ENCODE results near the gene CSMD2. TPM values are rescaled to one million over a fixed set of nuclear protein-coding genes. Genes with fewer than 3 reads are reported as not detected.
A peak's percentile ranks its signal among the peaks of the same experiment; 100 is the strongest.

CSMD2 gene
- total RNA-seq, 4 donors from 2014 or later: 0.09 to 0.20 TPM; not detected in 2

DNA sequence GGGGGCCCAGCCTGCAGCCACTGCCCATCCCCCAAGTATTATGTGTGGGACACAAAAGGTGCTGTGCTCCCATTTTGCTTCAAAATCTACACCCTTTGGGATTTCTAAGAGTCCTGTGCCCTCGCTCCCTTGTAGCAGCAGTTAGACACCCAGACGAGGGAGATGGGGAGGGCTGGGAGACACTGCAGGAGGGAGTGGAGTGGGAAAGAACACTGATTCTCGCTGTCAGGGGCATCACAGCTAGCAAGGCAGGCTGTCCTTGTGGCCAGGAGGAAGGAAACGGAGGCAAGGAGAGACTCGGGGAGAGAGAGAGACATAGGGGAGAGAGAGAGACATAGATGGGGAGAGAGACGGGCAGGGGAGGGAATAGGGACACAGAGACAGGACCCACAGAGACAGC lies 38.5 kb downstream of the CSMD2 start:
- Histone ChIP-seq H3K4me3 (no peak overlapping the region), H3K27me3 (peaks cover 0 to 3% (median 0%) of the 10 kb centered on the region in 3 donors), H3K27ac (no peak overlapping the region), H3K4me1 (no peaks in the 10 kb centered on the region), H3K9me3 (no peaks in the 10 kb centered on the region), H3K36me3 (no peaks in the 10 kb centered on the region)
- no peak for ATAC-seq
- no peak for TF ChIP-seq POLR2A (IDR thresholded peaks at IDR 0.05)
- TF ChIP-seq, protein P1, sequence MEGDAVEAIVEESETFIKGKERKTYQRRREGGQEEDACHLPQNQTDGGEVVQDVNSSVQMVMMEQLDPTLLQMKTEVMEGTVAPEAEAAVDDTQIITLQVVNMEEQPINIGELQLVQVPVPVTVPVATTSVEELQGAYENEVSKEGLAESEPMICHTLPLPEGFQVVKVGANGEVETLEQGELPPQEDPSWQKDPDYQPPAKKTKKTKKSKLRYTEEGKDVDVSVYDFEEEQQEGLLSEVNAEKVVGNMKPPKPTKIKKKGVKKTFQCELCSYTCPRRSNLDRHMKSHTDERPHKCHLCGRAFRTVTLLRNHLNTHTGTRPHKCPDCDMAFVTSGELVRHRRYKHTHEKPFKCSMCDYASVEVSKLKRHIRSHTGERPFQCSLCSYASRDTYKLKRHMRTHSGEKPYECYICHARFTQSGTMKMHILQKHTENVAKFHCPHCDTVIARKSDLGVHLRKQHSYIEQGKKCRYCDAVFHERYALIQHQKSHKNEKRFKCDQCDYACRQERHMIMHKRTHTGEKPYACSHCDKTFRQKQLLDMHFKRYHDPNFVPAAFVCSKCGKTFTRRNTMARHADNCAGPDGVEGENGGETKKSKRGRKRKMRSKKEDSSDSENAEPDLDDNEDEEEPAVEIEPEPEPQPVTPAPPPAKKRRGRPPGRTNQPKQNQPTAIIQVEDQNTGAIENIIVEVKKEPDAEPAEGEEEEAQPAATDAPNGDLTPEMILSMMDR (IDR thresholded peaks at IDR 0.05 in 4 of 5, conservative IDR thresholded peaks at IDR 0.05 in 1 of 5): no peak
- intact Hi-C loops (cut with DNase I; ENCODE audit: low total_unique reads) (no loop called here), in situ Hi-C loops (cut with MboI; ENCODE audit: low sequenced_read_pairs in 4 of 4) (no loop called here)
- DNase-seq: no peak

DNA sequence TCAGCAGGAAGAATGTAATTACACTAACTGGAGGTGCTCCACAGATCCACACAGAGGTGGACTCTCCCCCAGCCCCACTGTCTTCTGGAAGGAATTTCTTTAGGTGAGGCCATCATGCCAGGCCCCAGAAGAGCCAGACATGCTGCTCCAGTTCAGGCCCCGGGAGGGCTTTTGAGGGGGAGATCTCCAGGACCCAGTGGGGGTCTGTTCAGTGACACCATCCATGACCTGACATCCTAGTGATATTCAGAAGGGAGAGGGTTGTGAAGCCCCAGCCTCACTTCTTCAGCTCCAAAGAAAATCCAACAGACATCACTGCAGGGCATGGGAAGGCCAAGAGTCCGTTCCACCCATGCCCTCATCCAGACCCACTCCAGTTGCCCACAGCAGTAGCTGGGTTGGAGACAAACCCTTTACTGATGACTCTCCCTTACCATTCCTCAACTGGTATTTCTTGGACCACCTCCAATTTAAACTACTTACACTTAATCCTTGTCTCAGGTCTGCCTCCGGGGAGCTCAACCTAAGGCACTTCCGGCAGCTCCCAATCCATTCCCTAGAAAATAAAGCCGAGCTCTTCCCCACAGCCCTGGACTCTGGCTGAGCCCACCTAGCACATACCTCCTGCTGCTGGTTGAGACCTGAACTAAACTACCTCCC lies 39.2 kb downstream of the CSMD2 start:
- no peak overlapping the region for H3K4me3 ChIP-seq
- H3K9me3 ChIP-seq: no peaks in the 10 kb centered on the region
- no peaks in the 10 kb centered on the region for H3K4me1 ChIP-seq
- H3K36me3 ChIP-seq: no peaks in the 10 kb centered on the region
- peaks cover 0 to 3% (median 0%) of the 10 kb centered on the region in 3 donors for H3K27me3 ChIP-seq
- in situ Hi-C loops (cut with MboI; ENCODE audit: low sequenced_read_pairs in 4 of 4) (no loop called here), intact Hi-C loops (cut with DNase I; ENCODE audit: low total_unique reads) (no loop called here)
- no peak overlapping the region for H3K27ac ChIP-seq
- TF ChIP-seq, protein P1 (IDR thresholded peaks at IDR 0.05 in 4 of 5, conservative IDR thresholded peaks at IDR 0.05 in 1 of 5): no peak
- TF ChIP-seq POLR2A (IDR thresholded peaks at IDR 0.05): no peak
- ATAC-seq: no peak
- DNase-seq: no peak

DNA sequence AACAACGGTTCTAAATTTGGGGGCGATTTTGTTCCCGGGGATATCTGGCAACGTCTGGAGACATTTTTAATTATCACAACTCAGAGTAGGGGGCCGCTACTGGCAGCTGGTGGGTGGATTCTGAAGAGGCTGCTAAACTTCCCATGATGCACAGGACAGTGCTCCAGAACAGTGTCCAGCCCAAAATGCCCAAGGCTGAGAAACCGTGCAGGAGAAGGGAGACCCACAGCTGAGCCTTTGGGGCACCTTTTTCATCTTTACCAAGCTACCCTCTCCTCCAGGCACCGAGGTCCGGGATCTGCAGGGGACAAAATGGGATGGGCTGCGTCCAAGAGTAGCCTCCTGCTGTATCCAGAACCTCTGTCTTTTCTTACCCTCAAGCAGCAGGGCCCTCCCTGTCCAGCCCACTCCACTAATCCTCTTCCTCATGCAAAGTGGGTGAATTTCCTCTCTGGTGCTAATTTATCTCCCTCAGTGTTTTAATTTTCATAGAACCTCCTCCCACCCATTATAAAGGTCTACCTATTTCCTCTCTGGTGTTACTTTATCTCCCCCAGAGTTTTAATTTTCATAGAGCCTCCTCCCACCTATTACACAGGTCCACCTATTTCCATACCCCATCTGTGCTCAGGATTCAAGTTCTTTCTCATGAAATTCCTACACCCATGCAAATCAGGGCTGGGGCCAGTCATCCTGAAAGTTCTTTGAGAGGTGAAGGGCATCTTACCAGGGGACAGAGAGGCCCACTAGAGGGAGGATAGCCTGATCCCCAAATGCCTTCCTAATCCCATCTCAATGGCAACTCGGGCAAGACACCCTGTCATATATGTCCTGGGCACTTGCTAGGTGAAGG lies 42.7 kb downstream of the CSMD2 start:
- intact Hi-C loops (cut with DNase I; ENCODE audit: low total_unique reads): no loop called here

DNA sequence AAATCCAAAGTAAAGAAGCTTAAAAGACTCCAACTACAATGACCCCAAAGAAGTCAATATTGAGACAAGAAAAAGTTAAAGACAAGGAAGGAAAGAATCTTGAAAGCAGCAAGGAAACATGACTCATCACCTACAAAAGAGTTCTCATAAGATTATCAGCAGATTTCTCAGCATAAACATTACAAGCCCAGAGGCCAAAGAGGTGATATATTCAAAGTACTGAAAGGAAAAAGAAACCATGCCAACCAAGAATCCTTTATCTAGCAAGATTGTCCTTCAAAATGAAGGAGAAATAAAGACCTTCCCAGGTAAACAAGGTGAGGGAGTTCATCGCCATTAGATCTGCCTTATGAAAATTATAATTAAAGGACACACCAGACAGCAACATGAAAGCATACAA lies 49.8 kb downstream of the CSMD2 start:
- H3K4me3 ChIP-seq: peak overlapping the region in 1 of 4 donors; percentile 12
- no peak overlapping the region for H3K27ac ChIP-seq
- H3K9me3 ChIP-seq: no peaks in the 10 kb centered on the region
- DNase-seq (no peak), ATAC-seq (no peak)
- intact Hi-C loops (cut with DNase I; ENCODE audit: low total_unique reads) (no loop called here), in situ Hi-C loops (cut with MboI; ENCODE audit: low sequenced_read_pairs in 4 of 4) (no loop called here)
- H3K27me3 ChIP-seq: no peaks in the 10 kb centered on the region
- no peak for TF ChIP-seq POLR2A (IDR thresholded peaks at IDR 0.05)
- TF ChIP-seq, protein P1 (IDR thresholded peaks at IDR 0.05 in 4 of 5, conservative IDR thresholded peaks at IDR 0.05 in 1 of 5): no peak
- no peaks in the 10 kb centered on the region for H3K4me1 ChIP-seq
- H3K36me3 ChIP-seq: no peaks in the 10 kb centered on the region

More for the DNA sequence above, 42.7 kb downstream of the CSMD2 start:
- in situ Hi-C loops (cut with MboI; ENCODE audit: low sequenced_read_pairs in 4 of 4): no loop called here
- no peak overlapping the region for H3K4me3 ChIP-seq
- H3K36me3 ChIP-seq: no peaks in the 10 kb centered on the region
- peaks cover 0 to 3% (median 0%) of the 10 kb centered on the region in 3 donors for H3K27me3 ChIP-seq
- ATAC-seq: no peak
- no peaks in the 10 kb centered on the region for H3K4me1 ChIP-seq
- no peaks in the 10 kb centered on the region for H3K9me3 ChIP-seq
- no peak overlapping the region for H3K27ac ChIP-seq
- TF ChIP-seq, protein P1 (IDR thresholded peaks at IDR 0.05 in 4 of 5, conservative IDR thresholded peaks at IDR 0.05 in 1 of 5): no peak
- no peak for TF ChIP-seq POLR2A (IDR thresholded peaks at IDR 0.05)
- DNase-seq: no peak

All from gastrocnemius medialis (tissue), 4 donors.